WTC11 (cell line): Measurements from ENCODE around the gene MRPS18B. TPM values are rescaled to one million over a fixed set of nuclear protein-coding genes. Genes with fewer than 3 reads are reported as not detected.

Source experiments
- ATAC-seq: fragments of 200-7000 bp; cut with Tn5 transposase; 2 replicates; pipeline ENCODE4 v1.10.0; 2021; ENCODE audit warnings: mild to moderate bottlenecking, moderate library complexity
- CTCF ChIA-PET: fragments of 300-600 bp; sonication (Branson Sonifier 250); formaldehyde crosslinking; loops from one replicate; lab custom pipeline; 2021; ENCODE audit warnings: antibody characterized with exemption; lab: Charles Lee
- POLR2A ChIA-PET: fragments of 350-600 bp; sonication (Branson Sonifier 250); formaldehyde crosslinking; loops from one replicate; lab custom pipeline; 2021; ENCODE audit warnings: antibody characterized with exemption; lab: Charles Lee
- DNase-seq: peaks from one replicate; pipeline ENCODE4 v3.0.0; 2021; ENCODE audit warnings: low spot score
- H3K27ac Mint-ChIP-seq: 2 replicates; pipeline ENCODE4 v1.8.0; 2021; ENCODE audit warnings: mixed read lengths
- H3K27me3 Mint-ChIP-seq: 2 replicates; pipeline ENCODE4 v1.8.0; 2021; ENCODE audit warnings: low read depth, mild to moderate bottlenecking, moderate library complexity, mixed read lengths
- H3K36me3 Mint-ChIP-seq: 2 replicates; pipeline ENCODE4 v1.8.0; 2021; ENCODE audit warnings: mixed read lengths
- H3K4me1 Mint-ChIP-seq: 2 replicates; pipeline ENCODE4 v1.8.0; 2022; ENCODE audit warnings: mixed read lengths
- H3K4me3 Mint-ChIP-seq: 2 replicates; pipeline ENCODE4 v1.8.0; 2021; ENCODE audit warnings: mild to moderate bottlenecking, moderate library complexity, mixed read lengths
- H3K9me3 Mint-ChIP-seq: 2 replicates; pipeline ENCODE4 v1.8.0; 2021; ENCODE audit warnings: mixed read lengths
- ATF3 ChIP-seq: sonication (generic); formaldehyde crosslinking; conservative IDR thresholded peaks from 2 replicates; pipeline ENCODE4 v1.8.1; 2022; ENCODE audit warnings: mild to moderate bottlenecking, missing genetic modification reagents
- ATF6 ChIP-seq: sonication (generic); formaldehyde crosslinking; IDR thresholded peaks from 2 replicates; pipeline ENCODE4 v1.8.1; 2023; ENCODE audit warnings: mild to moderate bottlenecking, missing genetic modification reagents
- CBFB ChIP-seq: sonication (generic); formaldehyde crosslinking; IDR thresholded peaks from 2 replicates; pipeline ENCODE4 v1.8.1; 2022; ENCODE audit warnings: mild to moderate bottlenecking, low read depth, missing genetic modification reagents
- CREM ChIP-seq: sonication (generic); formaldehyde crosslinking; IDR thresholded peaks from 2 replicates; pipeline ENCODE4 v1.8.1; 2022; ENCODE audit warnings: mild to moderate bottlenecking, missing genetic modification reagents, moderate library complexity
- ETV6 ChIP-seq: sonication (generic); formaldehyde crosslinking; IDR thresholded peaks from 2 replicates; pipeline ENCODE4 v1.8.1; 2022; ENCODE audit warnings: mild to moderate bottlenecking, missing genetic modification reagents
- FOXJ3 ChIP-seq: sonication (generic); formaldehyde crosslinking; IDR thresholded peaks from 2 replicates; pipeline ENCODE4 v1.9.0; 2021; ENCODE audit warnings: missing genetic modification reagents, mild to moderate bottlenecking, borderline replicate concordance
- FOXK1 ChIP-seq: sonication (generic); formaldehyde crosslinking; IDR thresholded peaks from 2 replicates; pipeline ENCODE4 v1.8.0; 2022; ENCODE audit warnings: mild to moderate bottlenecking, moderate library complexity, missing genetic modification reagents
- GRHL2 ChIP-seq: fragments of 250-450 bp; sonication (Bioruptor Pico); IDR thresholded peaks from 2 replicates; pipeline ENCODE4 v1.8.0; 2022; ENCODE audit warnings: mild to moderate bottlenecking, moderate library complexity; ENCODE audit not compliant: insufficient replicate concordance, severe bottlenecking
- IRF1 ChIP-seq: sonication (generic); formaldehyde crosslinking; IDR thresholded peaks from 2 replicates; pipeline ENCODE4 v1.8.0; 2023; ENCODE audit warnings: missing genetic modification reagents
- IRF2 ChIP-seq: sonication (generic); formaldehyde crosslinking; IDR thresholded peaks from 2 replicates; pipeline ENCODE4 v1.8.0; 2022; ENCODE audit warnings: low read depth, missing genetic modification reagents, borderline replicate concordance
- JAZF1 ChIP-seq: fragments of 250-450 bp; sonication (Bioruptor Pico); IDR thresholded peaks from 2 replicates; pipeline ENCODE4 v1.9.0; 2021; ENCODE audit warnings: moderate library complexity, mild to moderate bottlenecking, inconsistent platforms
- NFATC4 ChIP-seq: fragments of 250-450 bp; sonication (Bioruptor Pico); IDR thresholded peaks from 2 replicates; pipeline ENCODE4 v1.9.0; 2021; ENCODE audit warnings: mild to moderate bottlenecking
- PRRX2 ChIP-seq: fragments of 250-450 bp; sonication (Bioruptor Pico); IDR thresholded peaks from 2 replicates; pipeline ENCODE4 v1.8.0; 2021; ENCODE audit warnings: mild to moderate bottlenecking
- RELA ChIP-seq: sonication (generic); formaldehyde crosslinking; IDR thresholded peaks from 2 replicates; pipeline ENCODE4 v1.8.1; 2022; ENCODE audit warnings: missing genetic modification reagents, mild to moderate bottlenecking, borderline replicate concordance
- RORB ChIP-seq: fragments of 250-450 bp; sonication (Bioruptor Pico); IDR thresholded peaks from 2 replicates; pipeline ENCODE4 v1.9.0; 2021; ENCODE audit warnings: mild to moderate bottlenecking
- TCF7 ChIP-seq: sonication (generic); formaldehyde crosslinking; IDR thresholded peaks from 2 replicates; pipeline ENCODE4 v1.8.0; 2022; ENCODE audit warnings: mild to moderate bottlenecking, low read depth, missing genetic modification reagents, moderate library complexity
- ZBTB21 ChIP-seq: sonication (generic); formaldehyde crosslinking; IDR thresholded peaks from 2 replicates; pipeline ENCODE4 v1.8.1; 2023; ENCODE audit warnings: mild to moderate bottlenecking, missing genetic modification reagents, borderline replicate concordance
- ZMAT4 ChIP-seq: fragments of 250-450 bp; sonication (Bioruptor Pico); IDR thresholded peaks from 2 replicates; pipeline ENCODE4 v1.9.0; 2021; ENCODE audit warnings: mild to moderate bottlenecking
- ZNF138 ChIP-seq: sonication (generic); formaldehyde crosslinking; conservative IDR thresholded peaks from 2 replicates; pipeline ENCODE4 v1.8.1; 2022; ENCODE audit warnings: mild to moderate bottlenecking, moderate library complexity, missing genetic modification reagents
- ZNF396 ChIP-seq: fragments of 250-450 bp; sonication (Bioruptor Pico); IDR thresholded peaks from 2 replicates; pipeline ENCODE4 v1.8.0; 2021; ENCODE audit warnings: mild to moderate bottlenecking, moderate library complexity, borderline replicate concordance
- ZNF671 ChIP-seq: fragments of 250-450 bp; sonication (Bioruptor Pico); IDR thresholded peaks from 2 replicates; pipeline ENCODE4 v1.8.0; 2021; ENCODE audit warnings: mild to moderate bottlenecking
- total RNA-seq: library from RNA; stranded (reverse); gene quantifications from 3 replicates; pipeline ENCODE4 v1.2.3, GENCODE V29; 2021
- TF ChIP-seq, protein P1 (sequence below): fragments of 250-450 bp; sonication (Bioruptor Pico); IDR thresholded peaks from 2 replicates; pipeline ENCODE4 v1.9.0; 2021; ENCODE audit warnings: moderate library complexity, mild to moderate bottlenecking, inconsistent platforms, borderline replicate concordance
- TF ChIP-seq, protein P2 (sequence below): sonication (generic); formaldehyde crosslinking; IDR thresholded peaks from 2 replicates; pipeline ENCODE4 v1.8.1; 2023; ENCODE audit warnings: mild to moderate bottlenecking, moderate library complexity, missing genetic modification reagents
- TF ChIP-seq, protein P3 (sequence below): fragments of 250-450 bp; sonication (Bioruptor Pico); IDR thresholded peaks from 2 replicates; pipeline ENCODE4 v1.9.0; 2021; ENCODE audit warnings: mild to moderate bottlenecking, borderline replicate concordance
- TF ChIP-seq, protein P4 (sequence below): sonication (generic); formaldehyde crosslinking; IDR thresholded peaks from 2 replicates; pipeline ENCODE4 v1.8.1; 2023; ENCODE audit warnings: mild to moderate bottlenecking, missing genetic modification reagents, moderate library complexity

Gene MRPS18B
- total RNA-seq, 1 experiment from 2014 or later, result 67.8 TPM

DNA sequence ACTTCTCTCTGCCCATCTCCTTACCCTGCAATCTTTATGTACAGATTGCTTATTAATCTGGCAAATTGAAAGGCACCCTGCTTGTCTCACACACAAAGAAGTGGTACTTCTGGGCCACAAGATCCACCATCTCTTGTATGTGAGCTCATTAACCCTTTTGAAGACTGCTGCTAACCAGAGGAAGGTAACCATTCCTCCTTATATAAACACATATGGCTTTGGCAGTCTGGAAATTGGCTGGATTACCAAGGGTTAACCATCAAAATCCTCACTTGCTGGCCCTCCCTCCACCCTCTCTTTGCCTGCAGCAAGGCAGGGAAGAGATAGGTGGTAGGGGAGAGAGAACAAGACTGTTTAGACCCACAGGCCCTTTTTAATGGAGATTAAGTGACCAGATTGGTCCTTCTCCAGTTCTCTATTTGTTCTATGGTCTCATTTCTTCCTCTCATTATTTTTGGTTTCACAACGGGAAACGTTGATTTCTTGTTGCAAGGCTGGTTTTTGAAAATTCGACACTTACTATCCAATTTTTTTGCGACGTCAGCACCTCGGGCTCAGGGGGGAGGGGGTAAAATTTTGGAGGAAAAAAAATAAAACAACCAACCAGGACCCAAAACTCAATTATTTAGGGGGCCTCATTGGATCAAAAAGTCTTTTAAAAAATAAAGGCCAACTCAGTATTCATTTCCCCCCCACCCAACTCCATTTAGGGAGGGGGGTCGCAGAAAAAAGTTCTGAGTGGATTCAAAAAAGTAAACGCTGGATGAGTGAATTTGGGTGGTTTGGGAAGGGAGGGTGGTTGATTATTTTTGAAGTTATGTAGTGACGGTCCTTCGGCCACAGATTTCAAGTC lies 1.5 kb upstream of the MRPS18B start:
- ChIA-PET POLR2A (interaction anchor here (0.5 to 2.0 kb wide), 3 partner anchors 10 to 101 kb away, joined by 6 to 19 read pairs (median 7); partner anchors contain the start of genes ATAT1 and MDC1), CTCF (interaction anchor here (1.2 to 4.1 kb wide), 4 partner anchors 63 to 134 kb away, joined by 3 to 15 read pairs (median 5); no protein-coding TSS in a partner anchor)
- TF ChIP-seq PRRX2, result peak; percentile 10; the same call in 1 of the 2 replicates
- no peak for TF ChIP-seq JAZF1
- TF ChIP-seq, protein P1, sequence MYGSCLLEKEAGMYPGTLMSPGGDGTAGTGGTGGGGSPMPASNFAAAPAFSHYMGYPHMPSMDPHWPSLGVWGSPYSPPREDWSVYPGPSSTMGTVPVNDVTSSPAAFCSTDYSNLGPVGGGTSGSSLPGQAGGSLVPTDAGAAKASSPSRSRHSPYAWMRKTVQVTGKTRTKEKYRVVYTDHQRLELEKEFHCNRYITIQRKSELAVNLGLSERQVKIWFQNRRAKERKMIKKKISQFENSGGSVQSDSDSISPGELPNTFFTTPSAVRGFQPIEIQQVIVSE (CRISPR knock-in tag), result peak; percentile 43; the same call in 1 of the 2 replicates
- TF ChIP-seq ZNF671 (CRISPR knock-in tag), result peak; percentile 66; the same call in 1 of the 2 replicates
- TF ChIP-seq CBFB (CRISPR knock-in tag), result no peak
- TF ChIP-seq NFATC4 (CRISPR knock-in tag), result peak; percentile 75; the same call in 1 of the 2 replicates
- TF ChIP-seq IRF2, result no peak
- no peak for TF ChIP-seq ZNF138 (CRISPR knock-in tag)
- TF ChIP-seq FOXJ3, result no peak
- TF ChIP-seq, protein P2, sequence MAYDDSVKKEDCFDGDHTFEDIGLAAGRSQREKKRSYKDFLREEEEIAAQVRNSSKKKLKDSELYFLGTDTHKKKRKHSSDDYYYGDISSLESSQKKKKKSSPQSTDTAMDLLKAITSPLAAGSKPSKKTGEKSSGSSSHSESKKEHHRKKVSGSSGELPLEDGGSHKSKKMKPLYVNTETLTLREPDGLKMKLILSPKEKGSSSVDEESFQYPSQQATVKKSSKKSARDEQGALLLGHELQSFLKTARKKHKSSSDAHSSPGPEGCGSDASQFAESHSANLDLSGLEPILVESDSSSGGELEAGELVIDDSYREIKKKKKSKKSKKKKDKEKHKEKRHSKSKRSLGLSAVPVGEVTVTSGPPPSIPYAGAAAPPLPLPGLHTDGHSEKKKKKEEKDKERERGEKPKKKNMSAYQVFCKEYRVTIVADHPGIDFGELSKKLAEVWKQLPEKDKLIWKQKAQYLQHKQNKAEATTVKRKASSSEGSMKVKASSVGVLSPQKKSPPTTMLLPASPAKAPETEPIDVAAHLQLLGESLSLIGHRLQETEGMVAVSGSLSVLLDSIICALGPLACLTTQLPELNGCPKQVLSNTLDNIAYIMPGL (CRISPR knock-in tag), result no peak
- TF ChIP-seq IRF1 (CRISPR knock-in tag), result no peak
- TF ChIP-seq TCF7 (CRISPR knock-in tag), result no peak
- TF ChIP-seq FOXK1, result no peak
- no peak for TF ChIP-seq ZBTB21
- no peak for TF ChIP-seq ATF6 (CRISPR knock-in tag)
- TF ChIP-seq ZMAT4 (CRISPR knock-in tag), result no peak; the same call in none of the 2 replicates
- 0 out of 2 replicates have a peak, but pooled peaks have one; percentile 20 for TF ChIP-seq ETV6 (CRISPR knock-in tag)
- no peak for TF ChIP-seq ATF3 (CRISPR knock-in tag)
- TF ChIP-seq, protein P3, sequence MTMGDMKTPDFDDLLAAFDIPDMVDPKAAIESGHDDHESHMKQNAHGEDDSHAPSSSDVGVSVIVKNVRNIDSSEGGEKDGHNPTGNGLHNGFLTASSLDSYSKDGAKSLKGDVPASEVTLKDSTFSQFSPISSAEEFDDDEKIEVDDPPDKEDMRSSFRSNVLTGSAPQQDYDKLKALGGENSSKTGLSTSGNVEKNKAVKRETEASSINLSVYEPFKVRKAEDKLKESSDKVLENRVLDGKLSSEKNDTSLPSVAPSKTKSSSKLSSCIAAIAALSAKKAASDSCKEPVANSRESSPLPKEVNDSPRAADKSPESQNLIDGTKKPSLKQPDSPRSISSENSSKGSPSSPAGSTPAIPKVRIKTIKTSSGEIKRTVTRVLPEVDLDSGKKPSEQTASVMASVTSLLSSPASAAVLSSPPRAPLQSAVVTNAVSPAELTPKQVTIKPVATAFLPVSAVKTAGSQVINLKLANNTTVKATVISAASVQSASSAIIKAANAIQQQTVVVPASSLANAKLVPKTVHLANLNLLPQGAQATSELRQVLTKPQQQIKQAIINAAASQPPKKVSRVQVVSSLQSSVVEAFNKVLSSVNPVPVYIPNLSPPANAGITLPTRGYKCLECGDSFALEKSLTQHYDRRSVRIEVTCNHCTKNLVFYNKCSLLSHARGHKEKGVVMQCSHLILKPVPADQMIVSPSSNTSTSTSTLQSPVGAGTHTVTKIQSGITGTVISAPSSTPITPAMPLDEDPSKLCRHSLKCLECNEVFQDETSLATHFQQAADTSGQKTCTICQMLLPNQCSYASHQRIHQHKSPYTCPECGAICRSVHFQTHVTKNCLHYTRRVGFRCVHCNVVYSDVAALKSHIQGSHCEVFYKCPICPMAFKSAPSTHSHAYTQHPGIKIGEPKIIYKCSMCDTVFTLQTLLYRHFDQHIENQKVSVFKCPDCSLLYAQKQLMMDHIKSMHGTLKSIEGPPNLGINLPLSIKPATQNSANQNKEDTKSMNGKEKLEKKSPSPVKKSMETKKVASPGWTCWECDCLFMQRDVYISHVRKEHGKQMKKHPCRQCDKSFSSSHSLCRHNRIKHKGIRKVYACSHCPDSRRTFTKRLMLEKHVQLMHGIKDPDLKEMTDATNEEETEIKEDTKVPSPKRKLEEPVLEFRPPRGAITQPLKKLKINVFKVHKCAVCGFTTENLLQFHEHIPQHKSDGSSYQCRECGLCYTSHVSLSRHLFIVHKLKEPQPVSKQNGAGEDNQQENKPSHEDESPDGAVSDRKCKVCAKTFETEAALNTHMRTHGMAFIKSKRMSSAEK (CRISPR knock-in tag), result peak; percentile 51
- no peak for TF ChIP-seq RELA (CRISPR knock-in tag)
- no peak for TF ChIP-seq ZNF396 (CRISPR knock-in tag)
- TF ChIP-seq CREM (CRISPR knock-in tag), result no peak
- TF ChIP-seq, protein P4, sequence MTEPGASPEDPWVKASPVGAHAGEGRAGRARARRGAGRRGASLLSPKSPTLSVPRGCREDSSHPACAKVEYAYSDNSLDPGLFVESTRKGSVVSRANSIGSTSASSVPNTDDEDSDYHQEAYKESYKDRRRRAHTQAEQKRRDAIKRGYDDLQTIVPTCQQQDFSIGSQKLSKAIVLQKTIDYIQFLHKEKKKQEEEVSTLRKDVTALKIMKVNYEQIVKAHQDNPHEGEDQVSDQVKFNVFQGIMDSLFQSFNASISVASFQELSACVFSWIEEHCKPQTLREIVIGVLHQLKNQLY, result 0 out of 2 replicates have a peak, but pooled peaks have one; percentile 42
- TF ChIP-seq RORB (CRISPR knock-in tag), result 0 out of 2 replicates have a peak, but pooled peaks have one; percentile 86
- no peak for TF ChIP-seq GRHL2 (CRISPR knock-in tag)

More for the DNA sequence above, 1.5 kb upstream of the MRPS18B start:
- Mint-ChIP-seq H3K9me3 (no peaks in the 10 kb centered on the region), H3K4me3 (peak overlapping the region; percentile 96), H3K27me3 (no peaks in the 10 kb centered on the region; the same call in 1 of the 2 replicates), H3K27ac (peak overlapping the region; percentile 100), H3K36me3 (peaks cover 51% of the 10 kb centered on the region), H3K4me1 (peaks cover 42% of the 10 kb centered on the region)
- ATAC-seq (no peak), DNase-seq (no peak)
